Stimulated activated CD8-positive, alpha-beta memory T cell treated with anti-CD3 and anti-CD28 coated beads, Interleukin-4, amount 100 ng/mL, for 24 hours (primary cell): ENCODE data around the gene TRAFD1.

Experiments
- DNase-seq: peaks from one replicate; pipeline ENCODE4 v3.0.0-alpha.2; 2020; ENCODE audit warnings: low read depth

Gene TRAFD1

DNA sequence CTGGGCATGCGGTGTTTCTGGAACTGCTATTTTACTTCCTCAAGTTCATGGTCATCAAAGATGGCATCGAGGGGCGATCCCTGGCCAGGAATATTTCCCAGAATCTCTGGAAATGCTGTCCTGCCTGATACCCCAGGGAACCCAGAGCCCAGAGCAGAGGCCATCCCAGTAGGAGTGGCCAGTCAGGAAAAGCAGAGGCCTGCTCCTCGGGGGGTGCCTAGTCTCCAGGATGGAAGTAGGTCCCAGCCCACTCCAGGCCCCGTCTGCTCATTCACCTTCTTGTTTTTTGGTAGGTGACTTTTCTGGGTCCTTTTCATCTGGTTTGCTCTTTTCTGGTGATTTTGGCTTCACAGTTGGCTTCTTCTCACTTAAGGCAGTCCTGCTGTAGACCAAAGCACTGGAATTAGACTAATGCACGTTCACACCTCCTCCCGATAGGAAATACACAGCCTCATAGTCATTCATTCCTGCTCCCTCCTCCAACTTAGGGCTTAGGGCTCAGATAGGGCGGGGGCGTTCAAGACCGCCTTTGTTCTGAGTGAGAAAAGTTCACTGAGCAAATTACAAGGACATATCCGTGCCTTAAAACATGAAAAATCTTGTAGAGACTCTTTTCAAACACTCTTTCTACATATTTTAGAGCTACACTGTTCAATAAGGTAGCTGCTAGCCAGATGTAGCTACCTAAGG is 51.1 kb downstream of the TRAFD1 start:
- DNase-seq: no peak

DNA sequence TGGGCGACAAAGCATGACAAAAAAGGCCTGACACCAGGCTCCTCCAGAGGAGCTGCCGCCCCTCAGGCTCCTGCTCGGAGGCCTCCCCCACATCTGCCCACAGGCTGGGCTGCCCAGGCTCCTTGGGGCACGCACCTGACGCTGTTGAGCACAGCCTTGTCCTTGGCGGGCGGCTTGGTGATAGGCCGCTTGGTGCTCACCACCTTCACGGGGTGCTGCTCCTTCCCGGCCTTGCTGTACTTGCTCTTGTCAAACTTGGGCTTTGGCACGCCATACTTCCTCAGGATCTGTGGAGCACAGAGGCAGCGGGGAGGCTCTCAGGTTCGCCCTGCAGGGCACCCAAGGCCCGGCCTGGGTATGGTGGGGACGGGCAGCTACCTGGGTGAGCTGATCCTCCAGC is 53.4 kb downstream of the TRAFD1 start:
- no peak for DNase-seq

DNA sequence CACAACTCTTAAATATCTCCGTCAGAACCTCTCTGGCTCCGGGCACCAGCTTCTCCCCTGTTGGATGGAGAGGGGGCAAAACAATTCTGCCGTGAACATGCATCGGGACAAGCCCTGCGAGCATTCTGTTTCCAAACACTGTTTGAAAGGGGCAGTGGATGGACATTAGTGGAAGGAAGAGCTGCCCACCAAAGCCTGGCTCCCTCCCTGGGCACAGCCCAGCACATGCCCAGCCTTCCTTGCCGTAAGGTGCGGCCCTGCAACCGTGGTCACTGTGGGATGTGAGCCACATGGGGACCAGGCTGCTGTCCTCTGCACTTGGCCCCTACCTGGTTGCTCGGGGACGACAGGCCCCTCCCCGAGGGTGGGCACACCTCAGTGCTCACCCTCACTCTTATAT is 54.0 kb downstream of the TRAFD1 start:
- DNase-seq: no peak

DNA sequence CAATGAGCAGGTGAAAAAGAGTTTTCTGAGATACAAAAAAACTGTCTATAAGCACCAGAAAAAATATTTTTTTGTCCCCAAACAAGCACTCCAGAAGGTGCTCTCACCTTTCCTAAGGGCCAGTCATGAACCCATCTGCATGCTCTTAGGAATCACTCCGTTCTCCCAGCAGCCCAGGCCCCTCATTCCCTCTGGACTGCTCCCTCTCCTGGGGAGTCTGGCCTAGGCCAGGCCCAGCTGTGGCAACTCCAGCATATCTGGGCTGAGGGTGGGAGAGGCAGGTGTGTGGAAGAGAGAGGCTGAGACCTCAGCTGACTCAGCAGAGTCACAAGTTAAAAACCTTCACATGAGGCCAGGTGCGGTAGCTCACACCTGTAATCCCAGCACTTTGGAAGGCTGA is 54.6 kb downstream of the TRAFD1 start:
- DNase-seq: no peak

DNA sequence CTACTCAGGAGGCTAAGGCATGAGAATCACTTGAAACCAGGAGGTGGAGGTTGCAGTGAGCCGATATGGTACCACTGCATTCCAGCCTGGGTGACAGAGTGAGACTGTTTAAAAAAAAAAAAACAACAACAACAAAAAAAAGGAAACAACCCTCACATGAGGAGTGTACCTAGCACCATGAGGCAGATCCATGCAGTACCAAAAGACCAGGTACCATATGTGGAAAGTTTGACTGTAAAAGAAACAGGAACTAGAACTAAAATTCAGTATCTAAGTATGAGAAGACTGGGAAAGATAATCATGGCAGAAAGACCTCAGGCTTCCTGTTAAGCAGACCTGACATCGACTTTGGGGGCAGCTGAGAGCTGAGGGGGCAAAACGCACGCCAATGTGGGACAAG is 55.1 kb downstream of the TRAFD1 start:
- DNase-seq: no peak

DNA sequence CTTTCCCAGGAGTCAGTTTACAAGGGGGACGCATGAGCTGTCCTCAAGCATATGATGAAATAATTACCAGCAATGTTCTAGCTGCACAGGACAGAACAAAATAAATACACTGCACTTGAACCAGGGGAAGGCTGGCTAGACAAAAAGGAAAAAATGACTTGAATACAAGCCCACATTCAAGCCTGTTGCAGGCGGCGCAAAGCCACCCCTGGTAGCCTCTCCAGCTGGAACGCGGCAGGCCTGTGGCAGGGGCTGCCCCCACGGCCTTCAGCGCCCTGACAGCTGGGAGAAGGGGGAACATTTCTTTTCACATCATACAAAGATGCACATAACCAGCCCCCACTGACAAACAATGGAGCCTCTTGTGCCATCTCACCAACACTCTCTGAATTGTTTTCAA is 57.1 kb downstream of the TRAFD1 start:
- no peak for DNase-seq

DNA sequence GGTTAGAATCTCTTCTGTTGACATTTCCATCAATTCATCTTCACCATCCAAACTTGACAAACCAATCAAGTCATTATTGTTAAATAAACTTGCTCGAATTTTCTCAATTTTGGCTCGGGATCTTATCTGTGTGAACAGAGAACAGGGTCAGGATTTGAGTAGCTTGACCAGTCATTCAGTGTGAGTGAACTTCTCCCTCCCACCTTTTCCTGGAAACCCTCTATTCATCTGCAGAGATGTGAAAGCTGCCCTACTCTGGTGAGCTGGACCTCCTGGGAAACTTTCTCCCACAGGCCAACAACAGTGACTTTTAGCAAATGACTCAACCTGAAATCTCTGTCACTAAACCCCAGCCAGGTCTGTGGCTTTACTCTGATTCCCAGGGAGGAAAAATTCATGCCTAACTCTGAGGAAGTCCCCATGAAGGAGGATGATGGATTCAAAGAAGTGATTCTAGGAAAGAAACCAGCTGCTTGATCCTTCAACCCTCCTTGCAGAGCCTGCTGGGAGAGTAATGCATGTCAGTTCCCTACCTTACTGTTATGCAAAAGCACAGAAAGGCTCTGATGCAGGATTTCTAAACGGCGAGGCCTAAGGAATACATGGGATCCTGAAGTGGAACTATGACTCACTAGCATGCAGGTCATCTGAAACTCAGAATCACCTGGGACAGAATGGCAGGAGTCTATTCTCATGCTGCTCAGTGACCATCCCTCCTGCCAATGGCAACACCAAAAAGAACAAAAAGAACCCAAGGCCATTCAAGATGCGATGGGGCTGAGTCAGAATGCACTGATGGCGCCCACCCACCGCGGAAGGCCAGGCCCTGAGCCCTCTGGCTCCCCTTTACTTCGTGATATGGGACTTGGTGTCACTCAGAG is 58.0 kb downstream of the TRAFD1 start:
- DNase-seq: no peak

DNA sequence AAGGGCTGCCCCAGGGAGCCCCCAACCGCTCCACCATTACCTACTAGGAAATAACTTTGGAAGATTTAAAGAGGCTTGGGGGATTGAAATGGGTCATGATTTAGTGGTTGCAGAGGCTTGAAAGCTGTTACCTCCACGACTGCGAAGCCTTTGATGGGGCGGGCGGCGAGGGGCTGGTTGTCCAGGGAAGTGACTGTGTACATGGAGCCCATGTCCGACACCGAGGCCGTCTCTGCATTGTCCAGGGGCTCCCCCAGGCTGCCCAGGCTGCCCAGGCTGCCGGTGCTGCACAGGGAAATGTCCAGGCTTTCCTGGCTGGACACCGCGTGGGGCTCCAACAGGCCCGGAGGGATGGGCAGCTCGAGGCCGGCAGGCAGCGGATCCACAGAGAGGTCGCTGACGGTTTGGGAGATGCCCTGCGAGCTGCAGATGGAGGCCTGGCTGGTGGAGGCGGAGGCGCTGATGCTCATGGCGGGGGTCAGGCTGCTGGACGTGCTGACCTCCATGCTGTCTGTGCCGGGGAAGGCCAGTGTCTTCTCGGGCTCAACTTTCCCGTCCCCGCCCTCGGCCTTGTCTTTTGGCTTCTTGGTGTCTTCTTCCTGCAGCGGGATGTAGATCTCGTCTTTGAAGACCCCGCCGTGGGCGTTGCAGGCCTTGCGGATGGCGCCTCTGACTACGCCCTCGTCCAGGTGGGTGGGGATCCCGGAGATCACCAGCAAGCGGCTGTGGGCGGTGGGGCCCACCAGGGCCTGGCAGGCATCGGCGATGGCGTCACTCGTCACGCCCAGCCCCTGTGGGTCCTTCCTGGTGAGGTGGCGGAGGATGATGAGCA is 58.9 kb downstream of the TRAFD1 start:
- no peak for DNase-seq

DNA sequence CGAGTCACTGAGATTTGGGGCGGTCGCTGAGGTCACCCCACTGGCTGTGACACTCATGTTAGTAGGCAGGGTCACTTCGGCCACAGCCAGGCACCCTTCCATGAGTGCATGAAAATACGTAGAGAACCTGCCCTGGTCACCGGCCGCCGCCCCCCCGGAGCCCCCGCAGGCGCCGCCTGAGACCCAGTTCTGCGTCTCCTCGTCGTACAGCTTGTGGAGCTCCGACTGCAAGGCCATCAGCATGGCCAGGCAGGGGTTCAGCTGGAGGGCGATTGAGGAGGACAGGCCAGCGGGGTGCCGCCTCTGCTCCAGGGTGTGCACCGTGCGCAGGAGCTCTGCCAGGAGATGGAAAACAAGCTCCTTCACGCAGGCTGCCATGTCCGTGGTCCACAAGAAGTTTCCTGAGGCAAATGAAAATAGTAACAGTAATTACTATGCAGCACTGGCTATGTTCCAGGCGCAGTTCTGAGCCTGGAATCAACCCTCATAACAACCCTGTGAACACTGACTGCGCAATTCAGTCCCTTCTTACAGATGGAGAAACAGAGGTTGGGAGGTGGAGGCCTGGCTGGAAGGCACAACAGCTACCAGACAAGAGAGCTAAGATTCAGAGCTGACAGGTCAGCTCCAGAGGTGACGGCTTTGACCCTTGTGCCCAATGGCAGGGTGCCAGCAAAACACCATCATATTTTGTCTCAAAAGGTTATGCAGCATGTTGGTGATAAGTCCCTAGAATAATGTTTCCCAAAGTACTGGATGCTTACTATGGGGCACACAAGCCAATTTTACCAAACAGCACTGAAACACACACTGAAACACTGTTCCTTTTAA is 59.9 kb downstream of the TRAFD1 start:
- no peak for DNase-seq

DNA sequence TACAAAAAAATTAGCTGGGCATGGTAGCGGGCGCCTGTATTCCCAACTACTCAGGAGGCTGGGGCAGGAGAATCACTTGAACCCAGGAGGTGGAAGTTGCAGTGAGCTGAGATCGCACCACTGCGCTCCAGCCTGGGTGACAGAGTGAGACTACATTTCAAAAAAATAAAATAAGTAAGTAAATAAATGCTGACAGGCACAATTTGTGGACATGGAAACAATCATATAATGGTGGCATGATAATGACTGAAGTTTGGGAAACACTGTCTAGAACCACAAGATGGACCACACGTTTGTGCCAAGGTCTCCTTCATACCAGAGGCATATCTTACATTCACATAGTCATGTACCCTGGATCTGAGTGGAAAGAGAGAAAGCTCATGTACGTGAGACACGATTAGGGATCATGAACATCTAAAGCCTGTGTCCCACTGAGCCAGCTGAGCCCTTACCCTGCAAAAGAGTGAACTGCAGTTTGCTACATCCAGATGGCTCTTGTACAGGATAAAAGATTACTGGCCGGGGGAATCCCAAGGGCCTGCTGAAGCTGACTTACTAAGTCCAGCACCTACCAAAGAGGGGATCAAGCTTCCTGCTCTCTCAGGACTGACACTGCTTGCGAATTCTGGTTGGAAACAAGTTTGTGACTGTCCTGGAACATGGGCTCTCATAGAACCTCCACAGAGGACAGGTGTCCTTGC is 62.9 kb downstream of the TRAFD1 start:
- no peak for DNase-seq

DNA sequence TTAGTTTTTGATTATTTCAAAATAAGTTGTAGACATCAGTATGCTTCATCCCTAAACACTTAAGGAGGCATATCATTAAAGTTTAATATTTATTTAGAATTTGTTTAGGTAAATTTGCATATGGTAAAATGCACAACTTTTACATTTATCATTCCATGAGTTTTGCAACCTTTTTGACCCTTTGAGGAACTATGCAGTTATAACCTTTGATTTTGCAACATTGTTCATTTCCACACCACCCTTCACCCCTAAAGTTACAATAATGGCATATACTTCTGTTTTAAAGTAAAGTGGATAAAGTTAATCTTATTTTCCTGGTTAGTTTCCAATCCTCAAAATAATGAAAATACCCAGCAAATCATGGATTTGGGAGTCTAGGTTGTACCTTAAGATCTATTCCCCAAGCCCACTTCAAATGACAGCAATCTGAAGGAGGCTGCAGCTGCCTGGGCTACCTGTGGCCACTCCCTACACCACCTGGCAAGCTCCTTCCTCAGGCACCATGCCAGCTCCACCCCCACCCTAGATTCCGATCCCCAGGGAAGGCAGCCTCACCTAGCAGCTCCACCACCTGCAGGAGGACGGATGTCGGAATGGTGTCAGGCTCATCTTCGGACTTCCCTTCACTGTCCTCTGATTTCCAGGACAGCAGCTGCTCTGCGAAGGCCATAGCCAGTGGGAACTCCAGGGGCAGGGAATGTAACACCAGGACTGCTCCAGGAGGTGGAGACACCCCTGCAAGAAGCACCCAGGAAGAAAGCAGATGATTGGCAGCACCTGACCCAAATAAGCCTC is 65.1 kb downstream of the TRAFD1 start:
- no peak for DNase-seq

DNA sequence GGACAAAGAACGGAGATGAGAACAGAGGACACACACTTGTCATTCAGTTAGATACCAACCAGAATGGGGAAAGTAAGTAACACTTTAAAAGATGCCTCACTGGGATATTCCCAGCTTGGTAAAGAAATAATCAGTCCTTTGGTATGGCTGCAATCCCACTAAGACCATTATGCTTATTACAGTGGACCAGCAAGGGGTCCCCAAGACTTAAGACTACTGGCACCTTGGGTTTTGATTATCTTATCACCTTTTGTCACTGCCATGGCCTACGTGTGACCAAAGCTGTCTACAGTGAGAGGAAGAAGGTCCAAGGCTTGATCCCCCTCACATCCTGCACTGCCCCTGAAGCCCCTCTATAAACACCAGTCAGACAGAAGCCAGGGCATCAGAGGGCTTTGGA is 65.8 kb downstream of the TRAFD1 start:
- no peak for DNase-seq

DNA sequence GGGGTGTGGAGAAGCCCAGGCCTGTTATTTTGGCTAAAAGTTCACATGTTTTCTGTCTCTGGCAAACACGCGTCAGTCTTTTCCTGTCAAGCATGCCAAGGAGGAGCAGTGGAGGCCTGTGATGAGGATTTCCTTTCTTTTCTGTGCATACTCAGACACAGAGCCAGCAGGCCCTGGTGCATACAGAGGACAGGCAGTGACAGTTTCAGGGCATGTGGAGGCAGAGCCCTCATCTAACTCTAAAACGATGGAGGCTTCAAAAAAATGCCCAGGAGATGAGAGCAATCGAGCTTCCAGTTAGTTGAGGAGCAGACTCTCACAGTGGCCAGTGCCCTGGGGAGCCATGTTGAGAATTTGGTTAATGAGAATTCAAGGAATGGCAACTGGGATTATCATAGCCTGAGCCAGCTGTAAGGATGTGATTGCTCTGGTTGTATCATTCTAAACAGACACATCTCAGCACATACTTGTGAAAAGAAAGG is 66.5 kb downstream of the TRAFD1 start:
- DNase-seq: no peak

DNA sequence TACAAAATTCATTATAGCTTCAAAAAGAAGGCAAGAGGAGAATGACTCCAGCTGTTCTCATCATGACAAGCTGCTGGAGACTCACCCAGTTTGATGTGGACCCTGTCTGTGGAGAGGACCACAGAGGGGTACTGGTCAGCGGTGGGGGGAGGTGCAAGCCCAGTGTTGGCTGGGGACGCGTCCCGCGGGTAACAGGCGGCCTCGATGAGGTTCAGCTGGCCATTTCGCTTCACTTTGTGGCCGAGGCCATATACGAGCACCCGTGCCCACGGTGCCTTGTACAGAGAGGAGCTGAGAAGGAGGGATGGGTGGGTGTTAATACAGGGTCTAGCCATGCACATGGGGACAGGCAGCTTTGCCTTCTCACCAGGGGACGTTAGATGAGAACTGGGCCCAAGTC is 67.1 kb downstream of the TRAFD1 start:
- DNase-seq: no peak

DNA sequence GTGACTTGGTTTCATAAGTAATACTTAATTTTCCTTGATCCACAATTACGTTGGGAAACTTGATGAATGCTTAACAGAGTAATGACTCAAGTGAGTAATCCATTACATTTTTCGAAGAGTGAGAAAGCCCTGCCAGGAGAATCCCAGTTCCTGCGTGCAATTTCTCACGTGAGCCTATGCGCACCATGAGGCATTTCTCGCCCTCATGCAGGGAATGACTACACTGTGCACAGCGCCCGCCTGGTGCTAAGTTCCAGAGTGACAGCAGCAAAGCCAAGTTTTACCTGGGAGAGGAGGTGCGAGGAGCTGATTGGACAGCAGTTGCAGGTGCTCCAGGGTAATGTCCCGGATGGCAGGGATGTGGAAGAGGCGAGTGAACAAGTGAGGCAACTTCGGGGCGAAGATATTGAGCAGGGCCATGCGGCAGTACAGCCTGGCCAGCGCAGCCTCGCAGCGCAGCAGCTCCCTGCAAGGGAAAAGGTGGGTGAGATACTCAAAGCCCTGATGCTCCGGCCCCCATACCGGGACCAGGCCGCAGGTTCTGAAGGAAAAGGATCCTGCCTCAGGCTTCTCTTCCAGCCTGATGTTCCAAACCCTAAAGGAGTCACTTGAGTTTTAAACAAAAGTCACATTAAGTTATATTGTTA is 69.4 kb downstream of the TRAFD1 start:
- DNase-seq: no peak

DNA sequence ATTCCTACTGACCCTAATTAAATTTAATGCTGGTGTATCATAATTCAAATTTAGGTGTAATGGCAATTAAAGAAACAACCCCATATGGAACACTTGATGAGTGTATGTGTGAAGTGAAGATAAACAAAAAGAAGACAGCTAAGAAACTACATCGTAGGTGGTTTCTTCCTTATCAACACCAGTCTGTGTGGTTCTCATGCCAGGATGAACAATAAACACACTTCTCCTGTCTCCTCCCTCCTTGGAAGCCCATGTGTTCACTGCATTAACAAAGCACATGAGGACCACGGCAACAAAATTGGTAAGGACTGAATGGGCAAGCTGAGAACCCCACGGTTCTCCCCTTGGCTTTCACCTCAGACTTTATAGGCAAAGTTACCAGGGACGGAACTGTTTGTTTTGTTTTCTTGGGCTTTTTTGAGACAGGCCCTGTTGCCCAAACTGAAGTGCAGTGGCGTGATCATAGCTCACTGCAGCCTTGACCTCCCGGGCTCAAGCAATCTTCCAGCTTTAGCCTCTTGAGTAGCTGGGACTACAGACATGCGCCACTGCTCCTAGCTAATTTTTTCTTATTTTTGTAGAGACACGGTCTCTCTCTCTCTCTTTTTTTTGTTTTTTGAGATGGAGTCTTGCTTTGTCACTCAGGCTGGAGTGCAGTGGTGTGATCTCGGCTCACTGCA is 71.0 kb downstream of the TRAFD1 start:
- no peak for DNase-seq

DNA sequence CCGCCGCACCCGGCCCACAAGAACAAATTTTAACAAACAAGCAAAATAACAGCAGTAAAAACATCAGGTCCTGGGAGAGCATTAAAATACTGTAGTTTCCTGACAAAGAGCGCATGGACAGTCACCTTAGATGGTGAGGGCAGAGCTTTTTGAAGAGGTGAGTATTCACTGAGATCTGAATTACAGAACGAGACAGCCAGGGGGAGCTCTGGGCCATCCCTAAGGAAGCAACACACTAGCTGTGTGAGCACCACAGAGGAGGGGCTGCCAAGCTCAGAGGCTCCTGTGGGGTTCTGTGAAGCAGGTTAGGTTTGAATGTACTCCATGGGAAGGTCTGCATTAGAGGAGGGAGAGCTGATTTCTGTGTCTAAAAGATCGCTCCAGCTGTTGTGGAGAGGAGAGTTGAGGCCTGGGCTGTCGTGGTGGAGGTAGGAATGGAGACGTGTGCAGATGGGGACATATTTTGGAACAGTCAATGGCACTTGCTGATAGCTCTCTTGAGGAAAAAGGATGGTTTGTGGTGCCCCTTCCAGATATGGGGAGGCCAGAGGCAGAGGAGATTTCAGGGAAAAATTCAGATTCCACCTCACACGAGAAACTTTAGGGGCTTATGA is 72.9 kb downstream of the TRAFD1 start:
- DNase-seq: peak; percentile 30

DNA sequence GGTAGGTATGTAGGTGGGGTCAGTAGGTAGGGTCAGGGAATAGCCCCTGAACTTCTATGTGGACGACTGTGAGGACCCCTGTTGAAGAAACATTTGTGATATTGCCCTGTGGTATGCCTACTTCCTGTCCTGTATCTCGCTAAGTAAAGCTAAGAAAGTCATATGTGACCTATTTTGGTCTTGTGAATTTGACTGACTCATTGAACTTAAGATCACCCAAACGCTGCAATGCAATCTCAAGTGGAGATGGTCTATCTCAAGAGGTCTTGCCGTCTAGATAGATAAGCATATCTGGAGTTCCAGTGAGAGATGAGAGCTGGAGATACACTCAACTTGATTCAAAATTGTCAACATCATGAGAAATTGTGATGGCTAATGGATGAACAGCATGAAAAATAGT is 73.8 kb downstream of the TRAFD1 start:
- DNase-seq: no peak
